IMR-90 (cell line): Measurements from ENCODE around the gene MAP1LC3A.

Experiments
- POLR2A ChIP-seq: IDR thresholded peaks from 2 replicates; pipeline ENCODE4 v1.6.1; 2012; ENCODE audit warnings: mild to moderate bottlenecking, low read depth, low read length
- RCOR1 ChIP-seq: IDR thresholded peaks from 2 replicates; pipeline ENCODE4 v1.6.1; 2012; ENCODE audit warnings: mild to moderate bottlenecking, low read length, improper control_type of control experiment; ENCODE audit not compliant: insufficient replicate concordance
- TF ChIP-seq, protein P1 (sequence below): conservative IDR thresholded peaks from 2 replicates; pipeline ENCODE4 v1.5.1; 2012; ENCODE audit warnings: mild to moderate bottlenecking, low read depth, low read length, improper control_type of control experiment
- TF ChIP-seq, protein P2 (sequence below): fragments of 150-350 bp; IDR thresholded peaks from 2 replicates; pipeline ENCODE4 v1.6.1; 2017; ENCODE audit warnings: mild to moderate bottlenecking, antibody characterized with exemption, low read length, low read depth

DNA sequence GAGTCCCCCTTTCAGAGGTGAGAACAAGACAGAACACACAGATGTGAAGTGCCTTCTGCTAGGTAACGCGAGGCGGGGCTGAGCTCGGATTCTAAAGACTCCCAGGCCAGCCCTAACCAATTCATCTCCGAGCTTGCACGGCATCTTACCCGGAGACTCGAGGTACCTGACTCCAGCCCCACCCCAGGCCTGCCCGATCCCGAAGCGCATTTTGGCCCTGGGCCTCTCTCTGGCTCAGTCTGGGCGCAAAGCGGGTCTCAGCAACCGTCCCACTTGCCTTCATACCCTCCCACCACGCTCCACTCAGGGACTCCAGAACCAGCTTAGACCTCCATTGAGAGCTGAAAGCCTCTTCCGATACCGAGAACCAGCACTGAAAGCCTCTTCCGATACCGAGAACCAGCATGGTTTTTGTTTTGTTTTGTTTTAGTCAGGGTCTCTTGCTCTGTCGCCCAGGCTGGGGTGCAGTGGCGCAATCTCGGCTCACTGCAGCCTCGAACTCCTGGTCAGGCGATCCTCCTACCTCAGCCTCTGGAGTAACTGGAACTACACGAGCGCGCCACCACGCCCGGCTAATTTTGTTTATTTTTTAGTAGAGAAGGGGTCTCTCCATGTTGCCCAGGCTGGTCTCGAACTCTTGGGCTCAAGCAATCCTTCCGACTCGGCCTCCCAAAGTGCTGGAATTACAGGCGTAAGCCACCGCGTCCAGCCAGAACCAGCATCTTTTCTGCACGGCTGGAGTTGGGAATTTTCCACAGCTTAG is 42.9 kb upstream of the MAP1LC3A start:
- TF ChIP-seq, protein P1, sequence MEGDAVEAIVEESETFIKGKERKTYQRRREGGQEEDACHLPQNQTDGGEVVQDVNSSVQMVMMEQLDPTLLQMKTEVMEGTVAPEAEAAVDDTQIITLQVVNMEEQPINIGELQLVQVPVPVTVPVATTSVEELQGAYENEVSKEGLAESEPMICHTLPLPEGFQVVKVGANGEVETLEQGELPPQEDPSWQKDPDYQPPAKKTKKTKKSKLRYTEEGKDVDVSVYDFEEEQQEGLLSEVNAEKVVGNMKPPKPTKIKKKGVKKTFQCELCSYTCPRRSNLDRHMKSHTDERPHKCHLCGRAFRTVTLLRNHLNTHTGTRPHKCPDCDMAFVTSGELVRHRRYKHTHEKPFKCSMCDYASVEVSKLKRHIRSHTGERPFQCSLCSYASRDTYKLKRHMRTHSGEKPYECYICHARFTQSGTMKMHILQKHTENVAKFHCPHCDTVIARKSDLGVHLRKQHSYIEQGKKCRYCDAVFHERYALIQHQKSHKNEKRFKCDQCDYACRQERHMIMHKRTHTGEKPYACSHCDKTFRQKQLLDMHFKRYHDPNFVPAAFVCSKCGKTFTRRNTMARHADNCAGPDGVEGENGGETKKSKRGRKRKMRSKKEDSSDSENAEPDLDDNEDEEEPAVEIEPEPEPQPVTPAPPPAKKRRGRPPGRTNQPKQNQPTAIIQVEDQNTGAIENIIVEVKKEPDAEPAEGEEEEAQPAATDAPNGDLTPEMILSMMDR, result no peak
- TF ChIP-seq, protein P2, sequence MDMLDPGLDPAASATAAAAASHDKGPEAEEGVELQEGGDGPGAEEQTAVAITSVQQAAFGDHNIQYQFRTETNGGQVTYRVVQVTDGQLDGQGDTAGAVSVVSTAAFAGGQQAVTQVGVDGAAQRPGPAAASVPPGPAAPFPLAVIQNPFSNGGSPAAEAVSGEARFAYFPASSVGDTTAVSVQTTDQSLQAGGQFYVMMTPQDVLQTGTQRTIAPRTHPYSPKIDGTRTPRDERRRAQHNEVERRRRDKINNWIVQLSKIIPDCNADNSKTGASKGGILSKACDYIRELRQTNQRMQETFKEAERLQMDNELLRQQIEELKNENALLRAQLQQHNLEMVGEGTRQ, result no peak
- no peak for TF ChIP-seq POLR2A
- TF ChIP-seq RCOR1, result no peak
